ENCODE data around the gene ACSBG1.

The ACSBG1 gene

DNA sequence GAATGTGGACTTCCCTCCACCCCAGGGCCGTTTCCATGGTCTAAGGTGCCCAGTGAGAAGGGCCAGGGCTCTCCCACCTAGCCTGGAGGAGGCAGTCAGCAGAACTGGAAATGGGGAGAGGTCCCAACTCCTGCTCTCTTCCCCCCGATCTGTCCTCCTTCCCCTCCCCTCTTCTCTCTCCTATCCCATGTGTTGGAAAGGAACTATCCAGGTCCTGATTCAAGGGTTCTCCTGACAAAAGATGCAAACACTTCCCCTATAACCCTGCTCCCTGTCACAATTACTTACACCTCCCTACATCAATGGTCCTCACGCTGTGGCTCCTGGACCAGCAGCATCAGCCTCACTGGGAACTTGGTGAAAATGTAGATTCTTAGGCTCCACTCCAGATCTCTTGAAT lies 109.1 kb downstream of the ACSBG1 start:
- TF ChIP-seq, protein P1, sequence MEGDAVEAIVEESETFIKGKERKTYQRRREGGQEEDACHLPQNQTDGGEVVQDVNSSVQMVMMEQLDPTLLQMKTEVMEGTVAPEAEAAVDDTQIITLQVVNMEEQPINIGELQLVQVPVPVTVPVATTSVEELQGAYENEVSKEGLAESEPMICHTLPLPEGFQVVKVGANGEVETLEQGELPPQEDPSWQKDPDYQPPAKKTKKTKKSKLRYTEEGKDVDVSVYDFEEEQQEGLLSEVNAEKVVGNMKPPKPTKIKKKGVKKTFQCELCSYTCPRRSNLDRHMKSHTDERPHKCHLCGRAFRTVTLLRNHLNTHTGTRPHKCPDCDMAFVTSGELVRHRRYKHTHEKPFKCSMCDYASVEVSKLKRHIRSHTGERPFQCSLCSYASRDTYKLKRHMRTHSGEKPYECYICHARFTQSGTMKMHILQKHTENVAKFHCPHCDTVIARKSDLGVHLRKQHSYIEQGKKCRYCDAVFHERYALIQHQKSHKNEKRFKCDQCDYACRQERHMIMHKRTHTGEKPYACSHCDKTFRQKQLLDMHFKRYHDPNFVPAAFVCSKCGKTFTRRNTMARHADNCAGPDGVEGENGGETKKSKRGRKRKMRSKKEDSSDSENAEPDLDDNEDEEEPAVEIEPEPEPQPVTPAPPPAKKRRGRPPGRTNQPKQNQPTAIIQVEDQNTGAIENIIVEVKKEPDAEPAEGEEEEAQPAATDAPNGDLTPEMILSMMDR (IDR thresholded peaks at IDR 0.05), result no peak

DNA sequence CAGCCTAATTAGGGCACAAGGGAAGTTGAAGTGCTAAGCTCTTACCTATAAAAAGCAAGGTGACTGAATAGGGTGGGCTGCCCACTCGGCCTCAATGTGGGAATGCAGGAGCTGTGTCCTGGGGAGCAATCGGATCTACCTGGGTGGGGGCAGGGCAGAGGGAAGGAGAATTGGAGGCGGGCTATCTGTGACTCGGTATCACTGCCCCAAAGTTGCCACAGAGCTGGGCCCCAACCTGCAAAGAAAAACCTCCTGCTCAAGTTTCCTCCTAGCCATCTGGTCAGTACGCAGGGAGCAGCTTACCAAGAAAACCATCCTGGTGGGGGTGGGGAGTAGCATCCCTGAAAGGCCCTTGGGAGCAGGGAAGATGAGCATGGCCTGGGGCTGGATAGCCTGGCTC lies 113.8 kb downstream of the ACSBG1 start:
- TF ChIP-seq, protein P1 (IDR thresholded peaks at IDR 0.05), result no peak
